ENCODE data around the gene GMNC.

GMNC gene

DNA sequence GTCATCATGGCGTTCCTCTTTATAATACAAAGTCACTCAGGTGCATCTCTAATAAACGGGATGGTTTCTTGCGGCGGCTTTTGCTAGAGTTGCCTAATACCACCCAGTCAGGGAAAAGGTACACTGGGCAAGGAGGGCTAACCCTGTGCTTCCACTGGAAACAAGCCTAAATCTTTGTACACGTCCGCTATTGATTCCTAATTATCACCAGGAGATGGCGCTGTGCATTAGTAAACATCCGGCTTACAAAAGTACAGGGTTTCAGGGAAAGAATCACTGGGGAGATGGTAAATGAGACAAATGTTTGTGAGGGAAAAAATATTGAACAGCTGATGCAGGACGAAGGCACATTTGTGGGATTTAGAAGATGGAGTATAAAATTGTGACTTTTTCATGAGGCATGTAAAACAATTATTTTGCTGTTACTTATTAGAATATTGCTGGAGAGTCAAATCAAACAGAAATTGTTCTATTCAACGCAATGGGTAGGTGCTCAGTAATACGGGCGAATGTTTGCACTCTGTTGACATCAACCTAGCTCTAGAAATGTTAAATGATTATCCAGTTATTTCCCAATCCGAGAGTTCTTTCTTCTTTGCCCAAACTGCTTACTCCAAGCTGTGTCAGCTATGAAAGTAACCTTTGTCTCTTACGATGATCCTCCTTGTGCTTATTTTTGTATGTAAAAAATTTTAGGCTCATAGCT is 50.6 kb downstream of the GMNC start:
- DNase-seq: no peak
- Mint-ChIP-seq H3K9me3 (peaks cover 2% of the 10 kb centered on the region), H3K27ac (no peak overlapping the region), H3K4me1 (ENCODE audit: low read depth) (no peaks in the 10 kb centered on the region), H3K27me3 (peaks cover 16% of the 10 kb centered on the region), H3K36me3 (ENCODE audit: low read depth) (no peaks in the 10 kb centered on the region), H3K4me3 (no peak overlapping the region)

DNA sequence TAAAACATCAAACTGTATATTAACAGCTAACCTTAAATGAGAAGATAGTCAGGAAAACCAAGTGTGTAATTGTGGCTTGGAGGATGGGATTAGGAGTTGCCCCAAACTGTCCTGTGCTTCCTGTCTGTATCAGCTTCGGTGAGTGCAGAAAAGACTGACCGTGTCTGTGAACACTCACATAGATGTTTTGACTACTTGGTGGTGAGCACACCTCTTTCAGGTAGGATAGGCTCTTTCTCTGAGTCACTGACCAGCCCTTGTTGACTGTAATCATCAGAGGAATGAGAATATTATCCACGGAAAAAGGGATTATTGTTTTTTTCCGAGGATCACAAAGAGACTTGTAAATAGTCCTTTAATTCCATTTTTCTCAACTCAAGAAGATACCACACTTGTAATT is 51.5 kb downstream of the GMNC start:
- Mint-ChIP-seq H3K9me3 (no peaks in the 10 kb centered on the region), H3K27ac (no peak overlapping the region), H3K36me3 (ENCODE audit: low read depth) (no peaks in the 10 kb centered on the region), H3K27me3 (peaks cover 16% of the 10 kb centered on the region), H3K4me1 (ENCODE audit: low read depth) (no peaks in the 10 kb centered on the region), H3K4me3 (no peak overlapping the region)
- no peak for DNase-seq

DNA sequence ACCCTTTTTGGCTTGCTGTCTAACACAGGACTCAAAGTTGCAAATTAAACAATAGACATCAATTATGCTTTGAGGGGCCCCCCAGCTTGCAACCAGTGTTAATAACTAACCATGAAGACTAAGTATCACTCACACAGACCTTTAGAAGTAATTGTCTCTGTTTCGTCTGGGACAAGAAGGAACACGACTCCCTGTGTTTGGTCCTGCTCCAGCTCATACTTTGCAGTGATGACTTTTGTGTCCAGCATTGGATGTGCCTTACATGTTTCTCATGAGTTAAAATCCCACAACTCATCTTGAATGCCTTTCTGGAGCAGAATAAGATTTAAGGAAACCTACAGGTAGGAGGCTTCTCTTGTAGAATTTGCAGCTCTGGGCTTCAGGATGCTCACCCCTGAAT is 53.1 kb downstream of the GMNC start:
- Mint-ChIP-seq H3K4me3 (no peak overlapping the region), H3K27ac (no peak overlapping the region), H3K36me3 (ENCODE audit: low read depth) (no peaks in the 10 kb centered on the region), H3K9me3 (no peaks in the 10 kb centered on the region), H3K27me3 (peaks cover 16% of the 10 kb centered on the region), H3K4me1 (ENCODE audit: low read depth) (no peaks in the 10 kb centered on the region)
- DNase-seq: no peak

DNA sequence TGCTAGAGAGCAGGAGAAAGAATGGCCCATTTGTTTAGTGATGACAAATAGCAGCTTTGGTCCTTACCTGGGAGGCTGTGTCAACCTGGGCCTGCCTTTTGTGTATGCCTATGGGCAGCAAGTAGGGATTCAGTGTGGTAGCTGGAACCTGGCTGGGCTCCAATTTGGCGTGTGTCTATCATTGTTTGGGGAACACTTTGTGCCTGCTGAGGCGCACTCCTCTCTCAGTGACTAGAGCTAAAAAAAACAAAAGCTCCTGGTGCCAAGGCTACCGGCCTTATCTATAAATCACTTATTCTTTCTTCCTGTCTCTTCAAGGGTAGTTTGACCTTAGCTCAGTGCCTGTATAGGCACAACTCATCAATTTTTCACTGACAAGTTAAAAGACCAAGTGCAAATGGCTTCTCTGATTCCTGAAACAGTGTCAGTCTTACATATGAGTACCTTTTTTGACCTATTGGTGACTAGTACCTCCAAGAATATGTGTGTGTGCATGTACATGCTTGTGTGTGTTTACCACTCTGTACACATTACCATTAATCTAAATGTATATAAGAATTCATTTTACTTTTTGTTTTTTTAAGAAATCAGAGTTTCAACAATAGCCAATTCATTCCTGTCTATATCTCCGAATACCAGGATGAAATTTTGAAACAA is 54.6 kb downstream of the GMNC start:
- Mint-ChIP-seq H3K9me3 (no peaks in the 10 kb centered on the region), H3K4me1 (ENCODE audit: low read depth) (no peaks in the 10 kb centered on the region), H3K27me3 (peaks cover 16% of the 10 kb centered on the region), H3K27ac (no peak overlapping the region), H3K36me3 (ENCODE audit: low read depth) (no peaks in the 10 kb centered on the region), H3K4me3 (no peak overlapping the region)
- DNase-seq: no peak
